GM12801 (cell line): ENCODE measurements around the gene DHRS3.

ENCODE experiments used
- TF ChIP-seq, protein P1 (sequence below): IDR thresholded peaks from one replicate; pipeline ENCODE4 v1.5.1; 2011; ENCODE audit warnings: control low read depth; ENCODE audit not compliant: insufficient read length; ENCODE audit errors: extremely low read depth

DHRS3 gene

DNA sequence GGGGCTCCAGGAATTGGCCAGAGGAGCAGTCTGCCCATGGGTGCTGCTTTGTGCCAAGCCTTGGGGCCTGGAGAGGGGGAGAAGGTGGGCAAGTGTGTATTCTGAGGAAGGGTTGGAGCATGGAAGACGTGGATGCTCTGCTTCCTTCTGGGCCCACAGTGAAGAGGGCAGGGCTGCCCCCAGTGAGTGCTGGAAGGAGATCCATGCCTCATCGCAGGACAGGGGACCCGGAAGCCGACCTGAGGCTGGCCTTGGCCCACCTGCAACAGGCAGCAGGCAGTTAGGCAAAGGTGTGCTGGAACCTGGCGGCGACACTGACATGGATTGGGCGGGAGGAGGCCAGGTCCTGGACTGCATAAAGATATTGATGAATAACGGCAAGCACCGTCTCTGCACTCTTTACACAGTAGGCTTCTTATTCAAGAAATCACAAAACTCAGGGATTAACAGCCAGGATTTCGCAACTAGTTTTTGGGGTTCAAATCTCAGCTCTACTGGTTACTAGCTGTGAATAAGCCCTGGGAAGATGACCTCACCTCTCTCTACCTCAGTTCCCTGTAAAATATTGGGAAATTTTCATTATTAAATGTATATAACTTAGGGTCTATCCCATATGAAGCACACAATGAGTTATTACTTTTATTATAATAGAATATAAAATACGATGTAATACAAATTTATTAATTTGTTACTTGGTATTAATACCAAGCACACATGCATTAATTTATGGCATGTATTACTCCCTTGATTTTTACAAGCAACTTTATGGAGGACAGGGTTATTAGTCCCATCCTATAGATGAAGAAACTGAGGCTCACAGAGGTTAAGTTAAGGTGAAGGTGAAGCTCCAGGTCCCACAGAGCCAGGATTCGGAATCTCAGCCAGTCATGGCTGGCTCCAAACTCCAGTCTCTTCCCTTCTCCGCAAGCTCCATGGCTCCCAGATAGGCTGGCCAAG is 62.3 kb downstream of the DHRS3 start:
- TF ChIP-seq, protein P1, sequence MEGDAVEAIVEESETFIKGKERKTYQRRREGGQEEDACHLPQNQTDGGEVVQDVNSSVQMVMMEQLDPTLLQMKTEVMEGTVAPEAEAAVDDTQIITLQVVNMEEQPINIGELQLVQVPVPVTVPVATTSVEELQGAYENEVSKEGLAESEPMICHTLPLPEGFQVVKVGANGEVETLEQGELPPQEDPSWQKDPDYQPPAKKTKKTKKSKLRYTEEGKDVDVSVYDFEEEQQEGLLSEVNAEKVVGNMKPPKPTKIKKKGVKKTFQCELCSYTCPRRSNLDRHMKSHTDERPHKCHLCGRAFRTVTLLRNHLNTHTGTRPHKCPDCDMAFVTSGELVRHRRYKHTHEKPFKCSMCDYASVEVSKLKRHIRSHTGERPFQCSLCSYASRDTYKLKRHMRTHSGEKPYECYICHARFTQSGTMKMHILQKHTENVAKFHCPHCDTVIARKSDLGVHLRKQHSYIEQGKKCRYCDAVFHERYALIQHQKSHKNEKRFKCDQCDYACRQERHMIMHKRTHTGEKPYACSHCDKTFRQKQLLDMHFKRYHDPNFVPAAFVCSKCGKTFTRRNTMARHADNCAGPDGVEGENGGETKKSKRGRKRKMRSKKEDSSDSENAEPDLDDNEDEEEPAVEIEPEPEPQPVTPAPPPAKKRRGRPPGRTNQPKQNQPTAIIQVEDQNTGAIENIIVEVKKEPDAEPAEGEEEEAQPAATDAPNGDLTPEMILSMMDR = no peak

DNA sequence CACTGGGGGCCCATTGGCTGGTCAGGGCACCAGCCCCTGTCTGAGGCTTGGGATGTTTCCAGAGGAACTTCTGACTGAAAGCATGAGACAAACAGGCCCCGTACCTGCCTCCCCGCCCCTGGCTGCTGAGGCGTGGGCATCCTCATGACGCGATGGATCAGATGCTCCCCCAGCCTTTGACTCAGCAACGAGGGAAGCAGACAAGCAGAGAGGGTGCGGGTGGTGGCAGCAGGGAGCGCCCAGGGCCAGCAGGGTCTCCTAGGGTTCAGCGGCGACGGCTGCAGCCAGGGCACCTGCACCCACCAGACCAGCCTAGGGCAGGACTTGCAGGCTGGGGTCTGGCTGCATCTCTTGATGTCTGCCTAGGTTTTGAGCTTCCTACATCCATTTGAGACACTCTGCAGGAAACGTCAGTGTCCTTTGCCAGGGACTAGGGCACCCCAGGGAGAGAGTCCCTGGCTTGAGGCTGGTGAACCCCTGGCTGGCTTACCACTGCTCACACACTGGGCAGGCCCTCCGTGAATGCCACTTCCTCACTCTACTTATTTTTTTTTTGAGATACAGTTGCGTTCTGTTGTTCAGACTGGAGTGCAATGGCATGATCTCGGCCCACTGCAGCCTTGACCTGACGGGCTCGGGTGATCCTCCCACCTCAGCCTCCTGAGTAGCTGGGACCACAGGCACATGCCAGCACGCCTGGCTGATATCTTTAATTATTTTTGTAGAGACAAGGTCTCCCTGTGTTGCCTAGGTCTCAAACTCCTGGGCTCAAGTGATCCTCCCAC is 63.3 kb downstream of the DHRS3 start:
- TF ChIP-seq, protein P1 = no peak

DNA sequence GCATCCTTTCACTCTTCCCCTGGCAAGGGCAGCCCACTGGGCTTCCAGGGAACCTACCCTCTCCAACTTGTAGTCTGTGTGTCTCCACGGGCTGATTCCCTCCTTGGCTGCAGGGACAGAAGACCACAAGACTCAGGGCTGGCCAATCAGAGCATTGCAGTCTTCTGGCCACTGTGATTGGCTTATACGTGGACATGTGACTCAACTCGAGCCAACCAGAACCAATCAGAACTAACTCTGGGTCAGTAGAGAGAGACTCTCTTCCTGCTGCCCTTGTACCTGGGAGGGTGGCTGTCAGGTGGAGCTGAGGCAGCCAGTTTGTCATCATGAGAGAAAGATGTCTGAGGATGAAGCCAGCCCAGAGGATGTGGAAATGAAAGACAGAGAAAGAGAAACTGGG is 64.0 kb downstream of the DHRS3 start:
- TF ChIP-seq, protein P1 = no peak

DNA sequence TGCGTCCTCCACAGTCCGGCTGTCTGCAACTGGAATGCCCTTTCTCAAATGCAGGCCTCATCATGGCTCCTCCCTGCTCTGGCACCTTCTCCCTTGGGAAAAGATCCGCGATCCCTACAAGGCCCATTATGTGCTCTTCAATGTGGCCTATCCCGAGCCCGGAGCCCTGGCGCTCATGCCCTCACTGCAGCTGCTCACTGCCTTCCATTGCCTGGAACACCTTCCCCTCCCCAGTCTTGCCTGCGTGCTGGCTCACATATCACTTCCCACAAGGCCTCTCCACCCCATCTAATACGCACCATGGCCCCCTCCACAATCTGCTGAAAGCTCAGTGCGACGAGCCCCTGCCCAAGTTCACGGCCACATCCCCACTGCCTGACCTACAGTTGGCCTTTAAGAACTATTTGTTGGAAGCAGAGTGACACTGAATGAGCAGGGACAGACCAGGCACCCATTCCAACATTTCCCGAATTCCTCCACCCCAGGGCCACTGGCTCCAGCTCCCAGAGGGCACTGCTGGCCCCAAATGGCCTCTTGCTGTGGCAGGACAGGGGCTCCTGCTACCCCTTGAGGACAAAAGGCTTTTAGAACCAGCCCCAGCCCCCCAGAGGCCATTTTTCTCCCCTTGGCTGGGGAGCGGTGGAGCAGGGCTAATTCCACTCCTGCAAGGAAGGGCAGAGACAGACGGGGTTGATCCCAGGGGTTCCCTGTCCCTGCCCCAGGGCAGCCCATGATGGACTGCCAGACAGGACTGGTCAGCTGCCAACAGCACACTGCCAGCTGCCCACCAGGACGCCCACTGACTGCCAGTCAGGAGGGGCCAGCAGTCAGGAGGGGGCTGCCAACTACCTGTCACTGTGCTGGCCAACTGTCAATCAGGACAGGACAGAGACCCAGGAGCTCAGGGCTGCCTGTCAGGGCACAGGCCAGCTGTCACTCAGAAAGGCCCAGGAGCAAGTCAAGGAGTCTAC is 64.8 kb downstream of the DHRS3 start:
- TF ChIP-seq, protein P1 = no peak

DNA sequence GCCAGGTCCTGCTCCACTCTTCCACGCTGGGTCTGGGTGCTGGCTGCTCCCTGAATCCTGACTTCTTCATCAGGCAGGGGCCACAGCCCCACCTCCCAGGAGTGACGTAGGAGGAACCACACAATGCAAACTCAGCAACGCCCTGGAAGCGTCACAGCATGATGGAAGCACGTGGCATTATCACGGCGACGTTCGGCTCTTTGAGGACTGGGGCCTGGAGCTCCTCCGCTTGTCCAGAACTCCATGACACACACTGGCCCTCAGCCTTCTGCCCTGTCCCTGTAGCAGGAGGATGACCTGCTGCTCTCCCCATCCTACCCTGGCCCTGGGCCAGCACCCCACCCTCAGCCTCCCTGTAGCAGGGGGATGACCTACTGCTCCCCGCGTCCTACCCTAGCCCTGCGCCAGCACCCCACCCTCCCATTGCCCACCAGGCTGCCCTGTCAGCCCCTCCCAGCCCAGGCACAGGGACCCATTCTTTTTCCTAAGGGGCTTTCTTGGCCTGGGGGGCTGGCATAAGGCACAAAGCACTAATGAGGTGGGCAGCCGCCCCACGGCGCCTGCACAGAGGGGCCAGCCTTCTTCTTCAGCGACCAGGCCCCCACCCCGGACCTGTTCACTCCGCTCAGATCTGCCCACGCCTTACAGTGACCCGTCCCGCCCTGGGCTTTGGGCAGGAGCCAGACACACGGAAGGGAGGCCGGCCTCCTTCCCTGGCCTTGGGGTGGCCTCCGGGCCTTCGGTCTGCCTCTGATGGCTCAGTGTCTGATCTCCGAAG is 65.7 kb downstream of the DHRS3 start:
- TF ChIP-seq, protein P1 = no peak

DNA sequence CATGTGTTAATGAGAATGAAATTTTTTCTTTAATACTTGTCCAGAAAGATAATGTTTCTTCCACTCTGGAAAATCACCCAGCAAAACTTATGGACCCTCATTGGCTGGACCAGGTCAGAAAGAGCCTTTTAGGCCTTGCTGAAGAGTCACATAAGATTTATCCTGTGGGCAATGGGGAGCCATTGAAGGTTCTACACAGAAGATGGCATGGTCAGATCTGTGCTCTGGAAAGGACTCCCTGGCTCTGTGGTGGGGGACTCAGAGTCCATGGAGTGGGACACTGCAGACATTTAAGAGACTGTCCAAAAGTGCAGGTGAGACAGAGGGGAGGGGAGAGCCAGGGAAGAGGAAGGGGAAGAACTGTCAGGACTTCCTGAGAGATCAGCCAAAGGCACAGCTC is 66.4 kb downstream of the DHRS3 start:
- TF ChIP-seq, protein P1 = no peak
